ENCODE results near the gene CDC34.

Gene CDC34

GRCh38 chr19:566403-566802 is 34.8 kb downstream of the CDC34 start:
- H3K27me3 ChIP-seq (replicated peaks; ENCODE audit: control insufficient read depth, insufficient read depth, low read length, poor library complexity, severe bottlenecking) = no peaks in the 10 kb centered on the region
- no peak overlapping the region for H3K4me3 ChIP-seq (ENCODE audit: insufficient read depth, low read depth, low read length, poor library complexity, severe bottlenecking)
- H3K4me1 ChIP-seq (ENCODE audit: control insufficient read depth, insufficient read depth, low read length, poor library complexity, severe bottlenecking) = peaks cover 7% of the 10 kb centered on the region
- no peak for DNase-seq
- no peaks in the 10 kb centered on the region for H3K9me3 ChIP-seq (ENCODE audit: control insufficient read depth, low read length)
- no peak overlapping the region for H3K27ac ChIP-seq (ENCODE audit: insufficient read depth, low read length, poor library complexity, severe bottlenecking)
- H3K36me3 ChIP-seq (ENCODE audit: control insufficient read depth, insufficient read depth, low read length) = no peaks in the 10 kb centered on the region

DNA sequence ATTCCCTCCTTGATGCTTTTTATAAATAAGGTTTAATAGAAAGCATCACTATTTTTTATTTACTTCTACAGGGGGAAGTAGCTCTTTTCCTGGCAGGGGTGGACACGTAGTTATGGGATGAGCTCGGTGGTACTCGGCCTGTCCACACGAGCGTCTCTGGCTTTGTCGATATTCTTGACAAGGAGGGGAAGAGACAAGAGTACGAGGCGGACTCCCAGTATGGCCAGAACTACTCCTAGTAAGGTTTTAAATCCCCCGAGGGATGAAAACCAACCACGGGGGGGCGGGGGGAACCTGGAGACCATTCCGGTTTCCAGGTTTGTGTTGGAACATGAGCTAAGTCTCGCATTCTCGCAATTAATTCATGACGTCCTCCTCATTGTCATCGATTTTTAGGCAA is 35.3 kb downstream of the CDC34 start:
- Histone ChIP-seq H3K4me1 (ENCODE audit: control insufficient read depth, insufficient read depth, low read length, poor library complexity, severe bottlenecking) (peaks cover 8% of the 10 kb centered on the region), H3K9me3 (ENCODE audit: control insufficient read depth, low read length) (no peaks in the 10 kb centered on the region), H3K27me3 (replicated peaks; ENCODE audit: control insufficient read depth, insufficient read depth, low read length, poor library complexity, severe bottlenecking) (no peaks in the 10 kb centered on the region), H3K27ac (ENCODE audit: insufficient read depth, low read length, poor library complexity, severe bottlenecking) (no peak overlapping the region), H3K36me3 (ENCODE audit: control insufficient read depth, insufficient read depth, low read length) (no peaks in the 10 kb centered on the region), H3K4me3 (ENCODE audit: insufficient read depth, low read depth, low read length, poor library complexity, severe bottlenecking) (no peak overlapping the region)
- no peak for DNase-seq

GRCh38 chr19:567296-567900 is 35.8 kb downstream of the CDC34 start:
- Histone ChIP-seq H3K4me1 (ENCODE audit: control insufficient read depth, insufficient read depth, low read length, poor library complexity, severe bottlenecking) (peaks cover 10% of the 10 kb centered on the region), H3K4me3 (ENCODE audit: insufficient read depth, low read depth, low read length, poor library complexity, severe bottlenecking) (no peak overlapping the region), H3K27me3 (replicated peaks; ENCODE audit: control insufficient read depth, insufficient read depth, low read length, poor library complexity, severe bottlenecking) (no peaks in the 10 kb centered on the region), H3K36me3 (ENCODE audit: control insufficient read depth, insufficient read depth, low read length) (no peaks in the 10 kb centered on the region), H3K27ac (ENCODE audit: insufficient read depth, low read length, poor library complexity, severe bottlenecking) (no peak overlapping the region), H3K9me3 (ENCODE audit: control insufficient read depth, low read length) (no peaks in the 10 kb centered on the region)
- DNase-seq = no peak

DNA sequence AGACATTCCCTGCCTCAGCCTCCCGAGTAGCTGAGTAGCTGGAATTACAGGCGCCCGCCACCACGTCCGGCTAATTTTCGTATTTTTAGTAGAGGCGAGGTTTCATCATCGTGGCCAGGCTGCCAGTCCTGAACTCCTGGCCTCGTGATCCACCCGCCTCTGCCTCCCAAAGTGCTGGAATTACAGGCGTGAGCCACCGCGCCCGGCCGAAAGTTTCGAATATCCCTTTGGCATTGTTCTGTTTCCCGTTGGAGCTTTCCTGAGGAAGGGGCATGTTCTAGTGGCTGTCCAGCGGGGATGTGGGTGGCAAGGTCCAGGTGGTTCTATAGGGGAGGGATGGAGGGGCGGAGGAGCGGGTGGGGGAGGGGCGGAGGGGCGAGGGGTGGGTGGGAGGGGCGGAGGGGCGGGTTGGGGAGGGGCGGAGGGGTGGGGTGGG is 38.7 kb downstream of the CDC34 start:
- H3K4me3 ChIP-seq (ENCODE audit: insufficient read depth, low read depth, low read length, poor library complexity, severe bottlenecking) = no peak overlapping the region
- peaks cover 29% of the 10 kb centered on the region for H3K4me1 ChIP-seq (ENCODE audit: control insufficient read depth, insufficient read depth, low read length, poor library complexity, severe bottlenecking)
- no peaks in the 10 kb centered on the region for H3K36me3 ChIP-seq (ENCODE audit: control insufficient read depth, insufficient read depth, low read length)
- no peaks in the 10 kb centered on the region for H3K27me3 ChIP-seq (replicated peaks; ENCODE audit: control insufficient read depth, insufficient read depth, low read length, poor library complexity, severe bottlenecking)
- no peak for DNase-seq
- H3K9me3 ChIP-seq (ENCODE audit: control insufficient read depth, low read length) = no peaks in the 10 kb centered on the region
- H3K27ac ChIP-seq (ENCODE audit: insufficient read depth, low read length, poor library complexity, severe bottlenecking) = no peak overlapping the region

GRCh38 chr19:570937-571565 is 39.5 kb downstream of the CDC34 start:
- Histone ChIP-seq H3K4me3 (ENCODE audit: insufficient read depth, low read depth, low read length, poor library complexity, severe bottlenecking) (peak overlapping the region; percentile 42), H3K9me3 (ENCODE audit: control insufficient read depth, low read length) (no peaks in the 10 kb centered on the region), H3K4me1 (ENCODE audit: control insufficient read depth, insufficient read depth, low read length, poor library complexity, severe bottlenecking) (peaks cover 33% of the 10 kb centered on the region), H3K36me3 (ENCODE audit: control insufficient read depth, insufficient read depth, low read length) (no peaks in the 10 kb centered on the region), H3K27ac (ENCODE audit: insufficient read depth, low read length, poor library complexity, severe bottlenecking) (peak overlapping the region; percentile 72), H3K27me3 (replicated peaks; ENCODE audit: control insufficient read depth, insufficient read depth, low read length, poor library complexity, severe bottlenecking) (no peaks in the 10 kb centered on the region)
- peak; percentile 33 to 53 (median 49) for DNase-seq

GRCh38 chr19:571566-571974 is 40.0 kb downstream of the CDC34 start:
- no peak for DNase-seq
- H3K4me3 ChIP-seq (ENCODE audit: insufficient read depth, low read depth, low read length, poor library complexity, severe bottlenecking) = peak overlapping the region; percentile 42
- H3K36me3 ChIP-seq (ENCODE audit: control insufficient read depth, insufficient read depth, low read length) = no peaks in the 10 kb centered on the region
- peak overlapping the region; percentile 72 for H3K27ac ChIP-seq (ENCODE audit: insufficient read depth, low read length, poor library complexity, severe bottlenecking)
- H3K9me3 ChIP-seq (ENCODE audit: control insufficient read depth, low read length) = no peaks in the 10 kb centered on the region
- peaks cover 34% of the 10 kb centered on the region for H3K4me1 ChIP-seq (ENCODE audit: control insufficient read depth, insufficient read depth, low read length, poor library complexity, severe bottlenecking)
- no peaks in the 10 kb centered on the region for H3K27me3 ChIP-seq (replicated peaks; ENCODE audit: control insufficient read depth, insufficient read depth, low read length, poor library complexity, severe bottlenecking)

DNA sequence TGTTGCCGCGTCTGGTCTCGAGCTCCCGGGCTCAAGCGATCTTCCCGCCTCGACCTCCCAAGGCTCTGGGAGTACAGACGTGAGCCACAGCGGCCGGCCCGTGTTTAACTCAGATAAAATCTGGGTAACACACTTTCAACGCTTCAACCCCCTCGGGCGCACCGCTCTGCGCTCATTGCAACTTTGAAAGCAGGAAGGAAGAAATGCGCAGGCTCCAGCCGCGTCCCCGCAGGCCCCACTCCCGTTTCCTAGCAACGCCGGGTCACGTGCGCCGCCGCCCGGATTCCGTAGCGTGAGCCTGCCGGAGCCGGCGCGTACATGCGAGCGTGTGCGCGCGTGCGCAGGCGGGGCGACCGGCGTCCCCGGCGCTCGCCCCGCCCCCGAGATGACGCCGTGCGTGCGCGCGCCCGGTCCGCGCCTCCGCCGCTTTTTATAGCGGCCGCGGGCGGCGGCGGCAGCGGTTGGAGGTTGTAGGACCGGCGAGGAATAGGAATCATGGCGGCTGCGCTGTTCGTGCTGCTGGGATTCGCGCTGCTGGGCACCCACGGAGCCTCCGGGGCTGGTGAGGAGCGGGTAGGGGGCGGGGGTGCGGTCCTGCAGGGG is 40.7 kb downstream of the CDC34 start, which contains the start of gene BSG:
Gene BSG (plus strand): TSS at position 457 of the 603 bp plus-strand sequence. CDS start 39 bp downstream, at position 496.
- Histone ChIP-seq H3K36me3 (ENCODE audit: control insufficient read depth, insufficient read depth, low read length) (peaks cover 2% of the 10 kb centered on the region), H3K27me3 (replicated peaks; ENCODE audit: control insufficient read depth, insufficient read depth, low read length, poor library complexity, severe bottlenecking) (no peaks in the 10 kb centered on the region), H3K4me1 (ENCODE audit: control insufficient read depth, insufficient read depth, low read length, poor library complexity, severe bottlenecking) (peaks cover 34% of the 10 kb centered on the region), H3K27ac (ENCODE audit: insufficient read depth, low read length, poor library complexity, severe bottlenecking) (peak within 1 kb of the TSS; percentile 86), H3K9me3 (ENCODE audit: control insufficient read depth, low read length) (no peaks in the 10 kb centered on the region), H3K4me3 (ENCODE audit: insufficient read depth, low read depth, low read length, poor library complexity, severe bottlenecking) (peak within 1 kb of the TSS; percentile 93)
- peak; percentile 98 to 99 (median 98) for DNase-seq

DNA sequence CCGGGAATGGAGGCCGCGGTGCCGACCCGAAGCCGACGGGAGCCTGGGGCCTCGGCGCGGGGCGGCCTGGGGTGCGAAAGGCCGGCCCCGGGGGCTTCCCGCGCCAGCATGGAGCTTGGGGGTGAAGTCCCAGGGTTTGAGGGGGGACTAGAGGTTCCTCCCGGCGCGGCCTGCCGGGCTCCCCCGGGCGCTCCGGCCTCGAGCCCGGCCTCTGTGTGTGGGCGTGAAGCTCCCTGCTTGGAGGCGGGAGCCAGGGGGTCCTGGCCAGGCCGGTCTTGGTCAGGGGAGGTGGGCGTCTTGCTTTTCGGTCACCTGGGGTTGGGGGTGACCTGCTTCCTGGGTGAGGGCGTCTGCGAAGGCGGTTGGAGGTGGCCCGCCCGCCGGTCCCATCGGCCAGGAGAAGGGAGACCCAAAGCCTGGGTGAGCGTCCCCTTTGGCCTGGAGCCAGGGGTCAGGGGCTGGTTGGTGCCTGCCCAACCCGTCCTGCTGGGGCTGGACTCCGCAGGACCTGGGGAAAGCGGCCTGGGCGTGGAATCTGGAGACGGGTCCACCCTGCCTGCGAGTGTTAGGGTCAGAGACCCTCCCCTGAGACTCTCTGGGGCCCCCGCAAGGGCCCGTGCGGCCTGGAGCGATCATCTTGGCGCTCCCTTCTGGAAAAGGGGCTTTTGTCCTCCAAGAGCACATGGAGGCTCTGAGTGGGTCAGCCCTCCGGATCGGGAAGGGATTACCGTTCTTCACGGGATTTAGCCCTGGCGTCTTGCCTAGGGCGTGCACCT is 41.4 kb downstream of the CDC34 start:
- no peaks in the 10 kb centered on the region for H3K27me3 ChIP-seq (replicated peaks; ENCODE audit: control insufficient read depth, insufficient read depth, low read length, poor library complexity, severe bottlenecking)
- peak overlapping the region; percentile 86 for H3K27ac ChIP-seq (ENCODE audit: insufficient read depth, low read length, poor library complexity, severe bottlenecking)
- H3K4me1 ChIP-seq (ENCODE audit: control insufficient read depth, insufficient read depth, low read length, poor library complexity, severe bottlenecking) = peaks cover 34% of the 10 kb centered on the region
- H3K4me3 ChIP-seq (ENCODE audit: insufficient read depth, low read depth, low read length, poor library complexity, severe bottlenecking) = peak overlapping the region; percentile 93
- peaks cover 5% of the 10 kb centered on the region for H3K36me3 ChIP-seq (ENCODE audit: control insufficient read depth, insufficient read depth, low read length)
- DNase-seq = no peak
- no peaks in the 10 kb centered on the region for H3K9me3 ChIP-seq (ENCODE audit: control insufficient read depth, low read length)

DNA sequence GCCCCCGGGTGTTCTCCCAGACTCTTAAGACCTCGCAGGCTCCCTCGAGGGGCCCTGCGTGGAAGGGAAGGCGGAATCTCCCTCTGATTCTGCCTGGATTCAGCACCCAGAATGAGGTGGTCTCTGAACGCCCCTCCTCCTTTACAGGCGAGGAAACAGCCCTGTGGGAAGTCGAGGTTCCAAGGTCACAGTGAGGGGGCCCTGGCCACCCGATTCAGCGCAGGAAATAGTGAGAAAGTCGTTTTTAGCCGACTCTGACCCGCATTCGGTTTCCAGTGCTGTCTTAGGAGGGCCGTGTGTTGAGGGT is 41.9 kb downstream of the CDC34 start:
- H3K9me3 ChIP-seq (ENCODE audit: control insufficient read depth, low read length) = no peaks in the 10 kb centered on the region
- peaks cover 5% of the 10 kb centered on the region for H3K36me3 ChIP-seq (ENCODE audit: control insufficient read depth, insufficient read depth, low read length)
- H3K27me3 ChIP-seq (replicated peaks; ENCODE audit: control insufficient read depth, insufficient read depth, low read length, poor library complexity, severe bottlenecking) = no peaks in the 10 kb centered on the region
- H3K27ac ChIP-seq (ENCODE audit: insufficient read depth, low read length, poor library complexity, severe bottlenecking) = peak overlapping the region; percentile 86
- peak overlapping the region; percentile 93 for H3K4me3 ChIP-seq (ENCODE audit: insufficient read depth, low read depth, low read length, poor library complexity, severe bottlenecking)
- H3K4me1 ChIP-seq (ENCODE audit: control insufficient read depth, insufficient read depth, low read length, poor library complexity, severe bottlenecking) = peaks cover 34% of the 10 kb centered on the region
- no peak for DNase-seq
